K562 (cell line): ENCODE measurements around the gene EIF2S2. TPM values are rescaled to one million over a fixed set of nuclear protein-coding genes. Genes with fewer than 3 reads are reported as not detected.
A peak's percentile ranks its signal among the peaks of the same experiment; 100 is the strongest.

Experiments
- ETS1 ChIP-seq: conservative IDR thresholded peaks from 2 replicates; pipeline ENCODE4 v1.6.1; 2011; ENCODE audit warnings: low read depth, mild to moderate bottlenecking, low read length; ENCODE audit not compliant: control insufficient read depth
- FOXP4 ChIP-seq: sonication (generic); formaldehyde crosslinking; IDR thresholded peaks from 2 replicates; pipeline ENCODE4 v1.8.0; 2022; ENCODE audit warnings: mild to moderate bottlenecking, missing genetic modification reagents, borderline replicate concordance
- JUNB ChIP-seq: fragments of 450-650 bp; formaldehyde crosslinking; conservative IDR thresholded peaks from 2 replicates; pipeline ENCODE4 v1.4.0; 2020; ENCODE audit warnings: mild to moderate bottlenecking
- NR0B1 ChIP-seq: fragments of 450-650 bp; IDR thresholded peaks from one replicate; pipeline ENCODE4 v1.6.1; 2018; ENCODE audit warnings: mild to moderate bottlenecking, moderate library complexity; ENCODE audit not compliant: partially characterized antibody
- NR3C1 ChIP-seq: sonication (generic); formaldehyde crosslinking; IDR thresholded peaks from 2 replicates; pipeline ENCODE4 v1.8.1; 2022; ENCODE audit warnings: missing genetic modification reagents
- RBM39 ChIP-seq: fragments of 200-400 bp; formaldehyde crosslinking; optimal IDR thresholded peaks from 2 replicates; pipeline ENCODE3; 2018; ENCODE audit warnings: low read depth, low read length
- TEAD1 ChIP-seq, 2 experiments: fragments of 450-650 bp in 1 of 2; sonication (generic) in 1 of 2; formaldehyde crosslinking; IDR thresholded peaks; 2 replicates each; pipeline versions ENCODE4 v1.4.0 to v1.8.0; 2020 to 2022; ENCODE audit warnings: mild to moderate bottlenecking in 2 of 2, missing genetic modification reagents in 1 of 2
- ZBTB9 ChIP-seq: fragments of 450-650 bp; formaldehyde crosslinking; IDR thresholded peaks from 2 replicates; pipeline ENCODE4 v1.4.0; 2020; ENCODE audit warnings: mild to moderate bottlenecking, moderate library complexity
- ZFP91 ChIP-seq: sonication (generic); formaldehyde crosslinking; IDR thresholded peaks from 2 replicates; pipeline ENCODE4 v1.8.0; 2022; ENCODE audit warnings: mild to moderate bottlenecking, missing genetic modification reagents
- ZNF445 ChIP-seq: fragments of 250-450 bp; sonication (Bioruptor Pico); IDR thresholded peaks from 2 replicates; pipeline ENCODE4 v1.4.0; 2020; ENCODE audit warnings: low read depth, mild to moderate bottlenecking, moderate library complexity
- ZNF609 ChIP-seq: sonication (generic); formaldehyde crosslinking; IDR thresholded peaks from 2 replicates; pipeline ENCODE4 v1.8.1; 2023; ENCODE audit warnings: missing genetic modification reagents, mild to moderate bottlenecking, borderline replicate concordance
- polyA plus RNA-seq, 8 experiments: library from polyadenylated mRNA; depleted of rRNA in 4 of 8; stranded (reverse) in 5 of 8; unstranded in 3 of 8; fragments of >200 nt; fragmentation: Nextera tagmentation in 2 of 8; fragmentation: Illumina TruSeq in 1 of 8; extraction: Ambion mirVana in 2 of 8; extraction: Trizol in 1 of 8; gene quantifications; 2 replicates each; pipeline versions ENCODE4 v1.2.1 to v1.2.3, GENCODE V29; 2011 to 2014; ENCODE audit warnings: inconsistent platforms in 1 of 8, missing spikeins in 1 of 8
- total RNA-seq, 7 experiments: library from RNA; depleted of rRNA in 6 of 7; stranded (reverse); fragments of >200 nt in 6 of 7; fragmentation: Illumina TruSeq in 2 of 7; extraction: Trizol in 2 of 7; gene quantifications; 2 replicates each; pipeline versions ENCODE4 v1.2.1 to v1.2.3, GENCODE V29; 2011 to 2021; ENCODE audit warnings: low replicate concordance in 1 of 7

EIF2S2 gene
- total and polyA plus RNA-seq, 9 of the 15 experiments (the other 6 are each of a cell fraction or from before 2014, with no cell fraction given), result 79.7 to 220 (median 154) TPM

- TF ChIP-seq ZBTB9 (CRISPR knock-in tag) (no peak), ZNF609 (CRISPR knock-in tag) (0 out of 2 replicates have a peak, but pooled peaks have one; percentile 18), NR3C1 (CRISPR knock-in tag) (no peak), FOXP4 (CRISPR knock-in tag) (no peak), ETS1 (no peak), JUNB (CRISPR knock-in tag) (no peak), ZNF445 (CRISPR knock-in tag) (no peak), TEAD1 (CRISPR knock-in tag; IDR thresholded peaks at IDR 0.05) (no peak), ZFP91 (CRISPR knock-in tag) (no peak), RBM39 (no peak), NR0B1 (no peak)
Measured at GRCh38 chr20:34110745-34111641, 1.1 kb downstream of the EIF2S2 start (continued).
